ENCODE data around the gene LEKR1.

- TF ChIP-seq, protein P1, sequence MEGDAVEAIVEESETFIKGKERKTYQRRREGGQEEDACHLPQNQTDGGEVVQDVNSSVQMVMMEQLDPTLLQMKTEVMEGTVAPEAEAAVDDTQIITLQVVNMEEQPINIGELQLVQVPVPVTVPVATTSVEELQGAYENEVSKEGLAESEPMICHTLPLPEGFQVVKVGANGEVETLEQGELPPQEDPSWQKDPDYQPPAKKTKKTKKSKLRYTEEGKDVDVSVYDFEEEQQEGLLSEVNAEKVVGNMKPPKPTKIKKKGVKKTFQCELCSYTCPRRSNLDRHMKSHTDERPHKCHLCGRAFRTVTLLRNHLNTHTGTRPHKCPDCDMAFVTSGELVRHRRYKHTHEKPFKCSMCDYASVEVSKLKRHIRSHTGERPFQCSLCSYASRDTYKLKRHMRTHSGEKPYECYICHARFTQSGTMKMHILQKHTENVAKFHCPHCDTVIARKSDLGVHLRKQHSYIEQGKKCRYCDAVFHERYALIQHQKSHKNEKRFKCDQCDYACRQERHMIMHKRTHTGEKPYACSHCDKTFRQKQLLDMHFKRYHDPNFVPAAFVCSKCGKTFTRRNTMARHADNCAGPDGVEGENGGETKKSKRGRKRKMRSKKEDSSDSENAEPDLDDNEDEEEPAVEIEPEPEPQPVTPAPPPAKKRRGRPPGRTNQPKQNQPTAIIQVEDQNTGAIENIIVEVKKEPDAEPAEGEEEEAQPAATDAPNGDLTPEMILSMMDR (IDR thresholded peaks at IDR 0.05; ENCODE audit: insufficient read depth, low read depth, low read length), result no peak
- no peak for TF ChIP-seq EZH2 (IDR thresholded peaks at IDR 0.05; ENCODE audit: insufficient read depth, low read length)
Measured at GRCh38 chr3:157063926-157064325, 237.8 kb downstream of the LEKR1 start.
